H9 (cell line): Measurements from ENCODE around the gene XG. TPM values are rescaled to one million over a fixed set of nuclear protein-coding genes. Genes with fewer than 3 reads are reported as not detected.

Source experiments
- DNase-seq: peaks from one replicate; pipeline ENCODE4 v3.0.0-alpha.2; 2017
- H2AFZ ChIP-seq: one replicate; pipeline ENCODE4 v1.6.1; 2013; ENCODE audit warnings: mild to moderate bottlenecking, low read length, control low read depth, moderate library complexity
- H2AK5ac ChIP-seq: 2 replicates; pipeline ENCODE4 v1.6.1; 2013; ENCODE audit warnings: low read length, control low read depth, mixed read lengths; ENCODE audit not compliant: insufficient read length
- H2BK120ac ChIP-seq: one replicate; pipeline ENCODE4 v1.6.1; 2013; ENCODE audit warnings: low read depth, mild to moderate bottlenecking, low read length, control low read depth, inconsistent platforms; ENCODE audit not compliant: poor library complexity, severe bottlenecking
- H2BK12ac ChIP-seq: 2 replicates; pipeline ENCODE4 v1.6.1; 2013; ENCODE audit warnings: low read length, control low read depth, mixed read lengths, low read depth; ENCODE audit not compliant: insufficient read length
- H2BK15ac ChIP-seq: 2 replicates; pipeline ENCODE4 v1.6.1; 2013; ENCODE audit warnings: low read depth, low read length, control low read depth
- H2BK20ac ChIP-seq: one replicate; pipeline ENCODE4 v1.6.1; 2013; ENCODE audit warnings: low read depth, mild to moderate bottlenecking, low read length, control low read depth, inconsistent platforms; ENCODE audit not compliant: poor library complexity, severe bottlenecking
- H2BK5ac ChIP-seq: 2 replicates; pipeline ENCODE4 v1.6.1; 2013; ENCODE audit warnings: low read length, control low read depth, mixed read lengths; ENCODE audit not compliant: insufficient read length
- H3K14ac ChIP-seq: 2 replicates; pipeline ENCODE4 v1.6.1; 2013; ENCODE audit warnings: low read length, control low read depth; ENCODE audit not compliant: insufficient read depth
- H3K18ac ChIP-seq: 2 replicates; pipeline ENCODE4 v1.6.1; 2013; ENCODE audit warnings: low read depth, mild to moderate bottlenecking, mixed read lengths, low read length, control low read depth; ENCODE audit not compliant: insufficient read length
- H3K23ac ChIP-seq: 2 replicates; pipeline ENCODE4 v1.6.1; 2013; ENCODE audit warnings: low read length, control low read depth, mixed read lengths, low read depth; ENCODE audit not compliant: insufficient read length
- H3K23me2 ChIP-seq: 2 replicates; pipeline ENCODE4 v1.6.1; 2013; ENCODE audit warnings: low read depth, mild to moderate bottlenecking, mixed read lengths, low read length, control low read depth; ENCODE audit not compliant: insufficient read length, poor library complexity, severe bottlenecking
- H3K27ac ChIP-seq: 2 replicates; pipeline ENCODE4 v1.5.1; 2013; ENCODE audit warnings: low read length, control low read depth, mixed read lengths, low read depth; ENCODE audit not compliant: insufficient read length
- H3K27me3 ChIP-seq: 2 replicates; pipeline ENCODE4 v1.6.1; 2013; ENCODE audit warnings: low read length, control low read depth, inconsistent platforms; ENCODE audit not compliant: insufficient read depth
- H3K4ac ChIP-seq: 2 replicates; pipeline ENCODE4 v1.6.1; 2013; ENCODE audit warnings: low read depth, mild to moderate bottlenecking, control low read depth, inconsistent platforms, low read length, moderate library complexity
- H3K4me1 ChIP-seq: 2 replicates; pipeline ENCODE4 v1.6.1; 2013; ENCODE audit warnings: low read length, control low read depth, inconsistent platforms; ENCODE audit not compliant: insufficient read depth
- H3K4me2 ChIP-seq: 2 replicates; pipeline ENCODE4 v1.6.1; 2013; ENCODE audit warnings: low read length, control low read depth, mixed read lengths; ENCODE audit not compliant: insufficient read length, insufficient read depth
- H3K56ac ChIP-seq: 2 replicates; pipeline ENCODE4 v1.6.1; 2013; ENCODE audit warnings: low read depth, mild to moderate bottlenecking, mixed read lengths, low read length, control low read depth; ENCODE audit not compliant: insufficient read length
- H3K79me1 ChIP-seq: 2 replicates; pipeline ENCODE4 v1.6.1; 2013; ENCODE audit warnings: low read depth, mild to moderate bottlenecking, moderate library complexity, low read length, control low read depth, inconsistent platforms; ENCODE audit not compliant: insufficient read depth, poor library complexity, severe bottlenecking
- H3K79me2 ChIP-seq: 2 replicates; pipeline ENCODE4 v1.6.1; 2013; ENCODE audit warnings: low read length, control low read depth, inconsistent platforms; ENCODE audit not compliant: insufficient read depth
- H3K9ac ChIP-seq: 2 replicates; pipeline ENCODE4 v1.6.1; 2013; ENCODE audit warnings: low read length, control low read depth, mixed read lengths; ENCODE audit not compliant: insufficient read length; ENCODE audit errors: extremely low read depth
- H3K9me3 ChIP-seq: one replicate; pipeline ENCODE4 v1.6.1; 2013; ENCODE audit warnings: low read depth, low read length, inconsistent platforms; ENCODE audit not compliant: control insufficient read depth
- H3T11ph ChIP-seq: one replicate; pipeline ENCODE4 v1.6.1; 2013; ENCODE audit warnings: mild to moderate bottlenecking, low read length, control low read depth, inconsistent platforms
- H4K20me1 ChIP-seq: one replicate; pipeline ENCODE4 v1.6.1; 2013; ENCODE audit not compliant: control insufficient read depth, insufficient read length, insufficient read depth
- H4K5ac ChIP-seq: 2 replicates; pipeline ENCODE4 v1.6.1; 2013; ENCODE audit warnings: low read depth, mild to moderate bottlenecking, mixed read lengths, low read length, control low read depth; ENCODE audit not compliant: insufficient read length
- H4K8ac ChIP-seq: replicated peaks from 2 replicates; pipeline ENCODE4 v1.6.1; 2013; ENCODE audit warnings: low read length, control low read depth, mixed read lengths, low read depth; ENCODE audit not compliant: insufficient read length
- H4K91ac ChIP-seq: 2 replicates; pipeline ENCODE4 v1.6.1; 2013; ENCODE audit warnings: low read depth, mild to moderate bottlenecking, moderate library complexity, mixed read lengths, low read length, control low read depth; ENCODE audit not compliant: insufficient read length
- H3K27ac Mint-ChIP-seq, 3 experiments: 2 replicates in 2 of 3; 3 replicates in 1 of 3; pipeline ENCODE4 v1.8.0; 2020 to 2021; ENCODE audit warnings: mixed read lengths in 3 of 3, mild to moderate bottlenecking in 1 of 3, moderate library complexity in 1 of 3
- H3K27me3 Mint-ChIP-seq: 2 replicates; pipeline ENCODE4 v1.8.0; 2021; ENCODE audit warnings: low read depth, mild to moderate bottlenecking, moderate library complexity, mixed read lengths
- H3K36me3 Mint-ChIP-seq, 3 experiments: 2 replicates in 2 of 3; 3 replicates in 1 of 3; pipeline ENCODE4 v1.8.0; 2020 to 2021; ENCODE audit warnings: low read depth in 3 of 3, mixed read lengths in 3 of 3; ENCODE audit not compliant: insufficient read depth in 1 of 3
- H3K4me1 Mint-ChIP-seq, 2 experiments: 2 replicates each; pipeline ENCODE4 v1.8.0; 2020; ENCODE audit warnings: mixed read lengths in 2 of 2
- H3K4me3 Mint-ChIP-seq, 2 experiments: 2 replicates in 1 of 2; 3 replicates in 1 of 2; pipeline ENCODE4 v1.8.0; 2020 to 2021; ENCODE audit warnings: mild to moderate bottlenecking in 2 of 2, mixed read lengths in 2 of 2, moderate library complexity in 1 of 2
- H3K9me3 Mint-ChIP-seq, 2 experiments: 2 replicates in 1 of 2; 3 replicates in 1 of 2; pipeline ENCODE4 v1.8.0; 2020; ENCODE audit warnings: mild to moderate bottlenecking in 2 of 2, mixed read lengths in 2 of 2, moderate library complexity in 1 of 2
- WGBS: extraction: QIAGEN DNeasy Blood & Tissue Kit; methylation state at CpG from one replicate; pipeline ENCODE4 v1.1.7; 2013; ENCODE audit warnings: missing lambda C conversion rate, low lambda C conversion rate, mixed read lengths; ENCODE audit not compliant: insufficient read length; ENCODE audit errors: extremely low coverage; 5-methylcytosine and 5-hydroxymethylcytosine counted together
- total RNA-seq: library from RNA; stranded (reverse); gene quantifications from 2 replicates; pipeline ENCODE4 v1.2.1, GENCODE V29; 2021
- TF ChIP-seq, protein P1 (sequence below): fragments of 200-600 bp; sonication (generic); conservative IDR thresholded peaks from 3 replicates; pipeline ENCODE4 v1.8.0; 2021; ENCODE audit warnings: antibody characterized with exemption, mild to moderate bottlenecking

Gene XG
- total RNA-seq, 1 experiment from 2014 or later: 1.1 TPM

DNA sequence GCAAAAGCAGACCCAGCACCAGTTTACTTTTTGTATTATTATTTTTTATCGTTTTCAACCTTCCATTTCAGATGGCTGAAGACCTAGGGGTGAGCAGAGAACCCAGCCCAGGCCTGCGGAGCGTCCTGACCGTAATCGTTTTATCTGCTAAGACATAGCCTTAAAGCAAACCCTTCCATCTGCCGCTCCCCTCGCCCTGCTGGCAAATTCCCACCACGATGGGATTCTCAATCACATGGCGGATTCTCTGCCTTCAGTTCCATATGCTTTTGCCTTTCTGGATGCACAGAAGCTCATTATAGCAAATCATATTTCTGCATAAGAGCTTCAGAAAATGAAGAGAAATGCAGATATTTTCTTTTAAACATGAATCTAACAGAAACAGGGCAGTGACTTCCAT is 18.6 kb upstream of the XG start:
- Mint-ChIP-seq H3K36me3 (peaks cover 33 to 50% (median 37%) of the 10 kb centered on the region in 3 experiments; a peak in 6 of 7 replicates), H3K27ac (no peak overlapping the region; a peak in 3 of 7 replicates), H3K4me3 (no peak overlapping the region), H3K9me3 (peaks cover 4 to 5% of the 10 kb centered on the region in 2 experiments; a peak in 4 of 5 replicates), H3K4me1 (no peaks in the 10 kb centered on the region), H3K27me3 (no peaks in the 10 kb centered on the region)
- WGBS: no CpG with 5 or more reads among the region's 9 CpGs
- Histone ChIP-seq H4K20me1 (no peaks in the 10 kb centered on the region), H3K23ac (no peak overlapping the region), H3K4me2 (no peak overlapping the region), H2AK5ac (no peak overlapping the region), H3K23me2 (no peaks in the 10 kb centered on the region), H2BK120ac (no peak overlapping the region), H3K79me2 (no peaks in the 10 kb centered on the region), H3K4me1 (no peaks in the 10 kb centered on the region), H3K56ac (no peak overlapping the region), H3K18ac (no peak overlapping the region), H3K27ac (no peak overlapping the region), H3K27me3 (no peaks in the 10 kb centered on the region), H3K9ac (no peak overlapping the region), H3T11ph (no peak overlapping the region), H3K9me3 (no peaks in the 10 kb centered on the region), H3K4ac (no peak overlapping the region; the same call in 1 of the 2 replicates), H4K91ac (no peak overlapping the region), H2BK20ac (no peak overlapping the region), H2AFZ (no peak overlapping the region), H4K8ac (no peak overlapping the region), H3K14ac (no peak overlapping the region), H3K79me1 (no peaks in the 10 kb centered on the region), H2BK12ac (no peak overlapping the region), H2BK15ac (no peak overlapping the region), H4K5ac (no peak overlapping the region), H2BK5ac (no peak overlapping the region)
- no peak for DNase-seq
- TF ChIP-seq, protein P1, sequence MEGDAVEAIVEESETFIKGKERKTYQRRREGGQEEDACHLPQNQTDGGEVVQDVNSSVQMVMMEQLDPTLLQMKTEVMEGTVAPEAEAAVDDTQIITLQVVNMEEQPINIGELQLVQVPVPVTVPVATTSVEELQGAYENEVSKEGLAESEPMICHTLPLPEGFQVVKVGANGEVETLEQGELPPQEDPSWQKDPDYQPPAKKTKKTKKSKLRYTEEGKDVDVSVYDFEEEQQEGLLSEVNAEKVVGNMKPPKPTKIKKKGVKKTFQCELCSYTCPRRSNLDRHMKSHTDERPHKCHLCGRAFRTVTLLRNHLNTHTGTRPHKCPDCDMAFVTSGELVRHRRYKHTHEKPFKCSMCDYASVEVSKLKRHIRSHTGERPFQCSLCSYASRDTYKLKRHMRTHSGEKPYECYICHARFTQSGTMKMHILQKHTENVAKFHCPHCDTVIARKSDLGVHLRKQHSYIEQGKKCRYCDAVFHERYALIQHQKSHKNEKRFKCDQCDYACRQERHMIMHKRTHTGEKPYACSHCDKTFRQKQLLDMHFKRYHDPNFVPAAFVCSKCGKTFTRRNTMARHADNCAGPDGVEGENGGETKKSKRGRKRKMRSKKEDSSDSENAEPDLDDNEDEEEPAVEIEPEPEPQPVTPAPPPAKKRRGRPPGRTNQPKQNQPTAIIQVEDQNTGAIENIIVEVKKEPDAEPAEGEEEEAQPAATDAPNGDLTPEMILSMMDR: no peak
